ENCODE data around the gene PTPRE.

PTPRE gene

DNA sequence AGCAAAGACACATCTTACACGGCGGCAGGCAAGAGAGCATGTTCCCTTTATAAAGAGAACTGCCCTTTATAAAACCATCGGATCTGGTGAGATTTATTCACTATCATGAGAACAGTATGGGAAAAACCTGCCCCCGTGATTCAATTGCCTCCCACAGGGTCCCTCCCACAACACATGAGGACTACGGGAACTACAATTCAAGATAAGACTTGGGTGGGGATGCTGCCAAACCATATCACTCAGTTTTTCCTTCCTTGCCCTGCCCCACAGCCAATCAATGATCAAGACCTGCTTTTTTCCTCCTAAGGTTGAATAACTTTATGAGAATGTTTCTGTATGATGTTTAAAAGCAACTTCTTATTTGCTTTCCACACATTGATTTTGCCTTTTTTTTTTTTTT lies 3.1 kb upstream of the PTPRE start:
- TF ChIP-seq POLR2AphosphoS5 (IDR thresholded peaks at IDR 0.05; ENCODE audit: low read depth) (no peak), SPI1 (IDR thresholded peaks at IDR 0.05; ENCODE audit: borderline replicate concordance, low read depth) (no peak), GABPA (IDR thresholded peaks at IDR 0.05; ENCODE audit: low read depth) (no peak)
- TF ChIP-seq, protein P1, sequence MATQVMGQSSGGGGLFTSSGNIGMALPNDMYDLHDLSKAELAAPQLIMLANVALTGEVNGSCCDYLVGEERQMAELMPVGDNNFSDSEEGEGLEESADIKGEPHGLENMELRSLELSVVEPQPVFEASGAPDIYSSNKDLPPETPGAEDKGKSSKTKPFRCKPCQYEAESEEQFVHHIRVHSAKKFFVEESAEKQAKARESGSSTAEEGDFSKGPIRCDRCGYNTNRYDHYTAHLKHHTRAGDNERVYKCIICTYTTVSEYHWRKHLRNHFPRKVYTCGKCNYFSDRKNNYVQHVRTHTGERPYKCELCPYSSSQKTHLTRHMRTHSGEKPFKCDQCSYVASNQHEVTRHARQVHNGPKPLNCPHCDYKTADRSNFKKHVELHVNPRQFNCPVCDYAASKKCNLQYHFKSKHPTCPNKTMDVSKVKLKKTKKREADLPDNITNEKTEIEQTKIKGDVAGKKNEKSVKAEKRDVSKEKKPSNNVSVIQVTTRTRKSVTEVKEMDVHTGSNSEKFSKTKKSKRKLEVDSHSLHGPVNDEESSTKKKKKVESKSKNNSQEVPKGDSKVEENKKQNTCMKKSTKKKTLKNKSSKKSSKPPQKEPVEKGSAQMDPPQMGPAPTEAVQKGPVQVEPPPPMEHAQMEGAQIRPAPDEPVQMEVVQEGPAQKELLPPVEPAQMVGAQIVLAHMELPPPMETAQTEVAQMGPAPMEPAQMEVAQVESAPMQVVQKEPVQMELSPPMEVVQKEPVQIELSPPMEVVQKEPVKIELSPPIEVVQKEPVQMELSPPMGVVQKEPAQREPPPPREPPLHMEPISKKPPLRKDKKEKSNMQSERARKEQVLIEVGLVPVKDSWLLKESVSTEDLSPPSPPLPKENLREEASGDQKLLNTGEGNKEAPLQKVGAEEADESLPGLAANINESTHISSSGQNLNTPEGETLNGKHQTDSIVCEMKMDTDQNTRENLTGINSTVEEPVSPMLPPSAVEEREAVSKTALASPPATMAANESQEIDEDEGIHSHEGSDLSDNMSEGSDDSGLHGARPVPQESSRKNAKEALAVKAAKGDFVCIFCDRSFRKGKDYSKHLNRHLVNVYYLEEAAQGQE (IDR thresholded peaks at IDR 0.05; ENCODE audit: insufficient replicate concordance, low read depth), result no peak
- TF ChIP-seq, protein P2, sequence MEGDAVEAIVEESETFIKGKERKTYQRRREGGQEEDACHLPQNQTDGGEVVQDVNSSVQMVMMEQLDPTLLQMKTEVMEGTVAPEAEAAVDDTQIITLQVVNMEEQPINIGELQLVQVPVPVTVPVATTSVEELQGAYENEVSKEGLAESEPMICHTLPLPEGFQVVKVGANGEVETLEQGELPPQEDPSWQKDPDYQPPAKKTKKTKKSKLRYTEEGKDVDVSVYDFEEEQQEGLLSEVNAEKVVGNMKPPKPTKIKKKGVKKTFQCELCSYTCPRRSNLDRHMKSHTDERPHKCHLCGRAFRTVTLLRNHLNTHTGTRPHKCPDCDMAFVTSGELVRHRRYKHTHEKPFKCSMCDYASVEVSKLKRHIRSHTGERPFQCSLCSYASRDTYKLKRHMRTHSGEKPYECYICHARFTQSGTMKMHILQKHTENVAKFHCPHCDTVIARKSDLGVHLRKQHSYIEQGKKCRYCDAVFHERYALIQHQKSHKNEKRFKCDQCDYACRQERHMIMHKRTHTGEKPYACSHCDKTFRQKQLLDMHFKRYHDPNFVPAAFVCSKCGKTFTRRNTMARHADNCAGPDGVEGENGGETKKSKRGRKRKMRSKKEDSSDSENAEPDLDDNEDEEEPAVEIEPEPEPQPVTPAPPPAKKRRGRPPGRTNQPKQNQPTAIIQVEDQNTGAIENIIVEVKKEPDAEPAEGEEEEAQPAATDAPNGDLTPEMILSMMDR (IDR thresholded peaks at IDR 0.05; ENCODE audit: insufficient read depth, low read length), result no peak
- Histone ChIP-seq H3K4me3 (replicated peaks; ENCODE audit: insufficient read depth, low read length) (no peak overlapping the region), H3K27me3 (ENCODE audit: insufficient read depth, poor library complexity, severe bottlenecking) (peaks cover 8% of the 10 kb centered on the region), H3K27ac (replicated peaks) (no peak overlapping the region)
- DNase-seq (ENCODE audit: low read depth in 1 of 2, low spot score in 1 of 2), result no peak

DNA sequence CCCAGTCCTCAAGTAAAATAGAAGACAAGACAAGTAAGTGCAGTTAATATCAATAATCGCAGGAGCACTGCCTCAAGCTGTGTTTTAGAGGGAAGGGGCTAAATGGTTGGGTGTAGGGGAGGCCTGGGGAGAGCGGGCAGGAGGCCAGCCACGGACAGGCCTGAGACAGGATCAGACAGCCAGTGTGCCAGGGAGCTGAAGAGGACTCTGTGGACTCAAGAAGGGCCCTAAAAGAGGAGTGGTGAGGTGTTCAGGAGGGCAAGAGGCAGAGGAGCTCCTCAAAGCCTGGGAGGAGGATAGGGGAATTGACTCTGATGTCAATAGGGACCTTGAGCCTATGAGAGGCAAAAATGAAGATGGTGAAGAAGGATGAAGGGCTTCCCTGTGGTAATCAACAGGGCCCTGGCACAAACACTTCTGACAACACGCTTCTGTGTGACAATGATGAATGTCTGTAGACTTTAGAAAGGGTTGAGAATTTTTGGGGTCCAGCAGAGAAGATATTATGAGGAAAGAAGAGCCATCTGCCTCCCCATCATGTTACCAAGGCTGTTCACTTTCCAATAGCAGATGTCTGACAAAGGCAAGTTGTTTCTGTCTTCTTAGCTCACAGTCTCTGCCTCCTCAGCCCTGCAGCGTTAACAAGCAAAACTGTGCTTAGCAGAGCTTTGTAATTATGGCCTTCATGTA lies 2.4 kb upstream of the PTPRE start:
- DNase-seq (ENCODE audit: low read depth in 1 of 2, low spot score in 1 of 2), result no peak
- no peak overlapping the region for H3K27ac ChIP-seq (replicated peaks)
- peaks cover 10% of the 10 kb centered on the region for H3K27me3 ChIP-seq (ENCODE audit: insufficient read depth, poor library complexity, severe bottlenecking)
- no peak overlapping the region for H3K4me3 ChIP-seq (replicated peaks; ENCODE audit: insufficient read depth, low read length)
- TF ChIP-seq SPI1 (IDR thresholded peaks at IDR 0.05; ENCODE audit: borderline replicate concordance, low read depth) (no peak), GABPA (IDR thresholded peaks at IDR 0.05; ENCODE audit: low read depth) (no peak), POLR2AphosphoS5 (IDR thresholded peaks at IDR 0.05; ENCODE audit: low read depth) (no peak)
- TF ChIP-seq, protein P2 (IDR thresholded peaks at IDR 0.05; ENCODE audit: insufficient read depth, low read length), result no peak
- TF ChIP-seq, protein P1 (IDR thresholded peaks at IDR 0.05; ENCODE audit: insufficient replicate concordance, low read depth), result no peak

DNA sequence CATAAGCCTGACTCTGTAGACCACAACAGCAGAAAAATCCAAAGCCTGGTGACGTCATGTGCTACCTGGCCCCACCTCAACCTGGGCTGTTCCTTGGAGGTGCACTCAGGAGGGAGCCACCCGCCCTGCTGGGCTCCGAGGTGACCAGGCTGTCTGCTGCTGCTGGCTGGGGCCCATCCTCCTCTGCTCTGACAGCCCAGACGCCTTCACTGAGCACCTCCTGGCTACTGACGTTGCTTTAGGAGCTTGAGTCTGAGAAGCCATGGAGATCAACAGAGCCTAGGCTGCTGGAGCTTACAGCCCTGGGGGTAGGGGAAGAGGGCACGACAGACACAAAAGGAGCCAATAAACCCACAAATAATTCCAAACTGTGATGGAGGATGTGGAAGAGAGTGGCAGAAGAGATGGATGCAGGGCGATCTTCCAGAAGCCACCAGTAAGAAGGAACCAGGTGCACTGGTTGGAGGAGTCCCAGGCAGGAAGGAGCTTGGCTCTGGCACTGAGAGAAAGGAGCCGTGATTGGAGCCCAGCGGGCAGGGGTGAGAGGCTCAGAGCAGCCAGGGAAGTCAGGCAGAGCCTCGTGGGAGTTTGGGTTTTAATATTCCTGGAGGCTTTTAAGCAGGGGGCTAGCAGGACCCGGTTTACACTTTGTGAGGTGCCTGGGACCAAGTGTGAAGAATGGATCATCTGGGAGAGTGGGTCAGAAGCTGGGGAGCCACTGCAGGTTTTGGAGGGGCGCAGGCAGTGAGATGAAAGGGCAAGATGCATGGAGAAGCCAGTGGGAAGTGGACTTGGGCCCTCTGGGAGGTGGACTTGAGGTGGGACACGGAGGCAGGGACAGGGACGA lies 1.7 kb upstream of the PTPRE start:
- H3K4me3 ChIP-seq (replicated peaks; ENCODE audit: insufficient read depth, low read length), result no peak overlapping the region
- H3K27me3 ChIP-seq (ENCODE audit: insufficient read depth, poor library complexity, severe bottlenecking), result peaks cover 10% of the 10 kb centered on the region
- TF ChIP-seq, protein P1 (IDR thresholded peaks at IDR 0.05; ENCODE audit: insufficient replicate concordance, low read depth), result no peak
- DNase-seq (ENCODE audit: low read depth in 1 of 2, low spot score in 1 of 2), result no peak
- no peak overlapping the region for H3K27ac ChIP-seq (replicated peaks)

Measured in HL-60 (cell line).